Fibroblast of skin of left biceps (primary cell): ENCODE measurements around the gene PRKG1.

Source experiments
- DNase-seq, 2 experiments: peaks; one replicate each; pipeline ENCODE4 v3.0.0-alpha.2; 2013; ENCODE audit warnings: low read depth in 2 of 2

PRKG1 gene

DNA sequence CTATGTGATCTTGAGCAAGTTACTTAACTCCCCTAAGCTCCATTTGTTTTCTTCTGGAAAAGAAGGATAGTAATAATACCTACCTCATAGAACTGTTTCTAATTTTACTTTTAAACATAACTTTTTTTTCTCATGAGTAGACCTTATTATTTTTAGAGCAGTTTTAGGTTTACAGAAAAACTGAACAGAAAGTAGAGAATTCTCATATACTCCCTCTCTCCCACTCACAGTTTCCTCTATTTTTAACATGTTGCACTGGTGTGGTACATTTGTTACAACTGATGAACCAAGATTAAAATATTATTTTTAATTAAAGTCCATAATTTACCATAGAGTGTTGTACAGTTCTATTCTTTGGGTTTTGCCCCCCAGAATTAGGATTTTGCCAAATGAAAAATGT, 846.4 kb downstream of the PRKG1 start:
- DNase-seq: no peak

DNA sequence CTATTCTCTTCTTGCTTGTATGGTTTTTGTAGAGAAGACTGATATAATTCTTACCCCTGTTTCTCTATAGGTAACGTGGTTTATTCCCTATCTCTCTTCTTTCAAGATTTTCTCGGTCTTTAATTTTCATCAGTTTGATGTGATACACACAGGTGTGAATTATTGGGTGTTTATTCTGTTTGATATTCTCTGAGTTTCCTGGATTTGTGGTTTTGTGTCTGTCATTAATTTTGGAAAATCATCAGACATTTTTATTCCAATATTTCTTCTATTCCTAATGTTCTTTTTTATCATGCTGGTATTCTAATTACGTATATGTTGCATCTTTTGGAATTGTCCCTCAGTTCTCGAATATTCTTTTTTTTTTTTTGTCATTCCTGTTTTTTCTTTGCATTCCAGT, 850.1 kb downstream of the PRKG1 start:
- no peak for DNase-seq

DNA sequence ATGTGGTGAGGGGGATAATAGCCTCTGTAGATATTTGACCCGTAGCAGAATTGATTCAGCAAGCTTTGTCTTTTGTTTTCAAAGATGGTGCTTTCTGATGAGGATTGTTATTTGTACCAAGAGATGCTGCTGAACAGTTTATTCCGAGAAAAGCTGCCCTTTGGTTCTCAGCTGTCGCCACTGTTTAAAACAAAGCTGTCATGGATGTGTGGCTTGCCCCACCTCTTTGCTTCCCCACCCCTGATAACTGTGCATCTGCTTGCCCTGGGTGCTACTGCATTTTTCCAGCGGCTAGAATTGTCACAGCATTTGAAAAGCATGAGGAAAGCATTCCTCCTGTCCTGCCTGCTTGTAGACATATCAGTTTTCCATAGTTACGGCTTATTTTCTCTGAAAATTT, 852.0 kb downstream of the PRKG1 start:
- no peak for DNase-seq

DNA sequence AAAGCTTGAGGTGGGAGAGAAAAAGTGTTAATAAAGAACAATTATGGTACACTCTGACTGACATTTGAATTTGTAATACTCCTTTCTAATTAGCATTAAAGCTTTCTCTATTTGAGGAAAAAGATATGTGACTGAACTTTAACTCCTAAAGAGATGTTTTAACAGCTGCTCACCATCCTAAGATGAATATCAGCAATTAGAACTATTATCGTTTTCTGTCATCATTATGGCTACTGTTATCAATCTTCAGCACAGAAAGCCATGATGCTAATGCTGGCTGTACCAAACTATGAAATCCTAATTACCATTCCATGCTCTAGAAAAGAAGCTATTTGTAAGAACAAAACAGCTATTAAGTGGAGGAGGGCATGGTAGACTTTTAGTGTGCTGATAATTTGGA, 853.9 kb downstream of the PRKG1 start:
- DNase-seq: no peak

DNA sequence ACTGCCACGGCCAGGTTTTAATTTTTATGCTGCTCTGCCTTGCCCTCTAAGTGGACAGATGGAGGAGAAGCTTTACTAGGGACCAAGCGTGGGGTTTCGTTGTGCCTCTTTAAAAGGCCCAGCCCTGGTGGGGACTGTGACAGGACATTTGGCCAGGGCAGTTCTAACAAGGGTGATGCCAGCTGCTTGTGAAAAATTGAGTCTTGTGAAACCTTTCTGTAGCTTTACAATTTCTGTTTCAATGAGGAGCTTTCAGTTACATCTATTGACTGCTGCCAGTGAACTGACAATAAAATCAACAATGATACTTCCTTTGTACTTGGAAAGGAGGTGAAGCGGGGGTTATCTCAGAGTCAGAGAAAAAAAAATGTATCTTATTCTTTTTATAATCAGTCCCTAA, 858.2 kb downstream of the PRKG1 start:
- DNase-seq: no peak

DNA sequence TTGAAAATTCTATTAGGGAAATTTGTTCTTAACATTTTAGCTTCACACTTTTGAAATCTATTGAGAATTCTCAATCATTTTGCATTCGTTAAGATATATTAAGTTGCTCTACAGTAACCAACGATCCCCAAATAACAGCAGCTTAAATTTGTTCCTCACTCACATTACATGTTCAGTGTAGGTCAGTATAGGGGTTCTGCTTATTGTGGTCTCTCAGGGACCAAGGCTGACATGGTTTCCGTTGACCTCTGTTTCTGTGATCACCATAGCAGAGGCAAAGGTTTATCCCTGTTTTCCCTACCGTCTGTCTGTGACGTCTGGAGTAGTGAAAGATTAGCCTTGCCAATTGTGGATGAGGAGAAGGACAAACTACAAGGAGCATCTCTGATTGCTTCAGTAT, 860.1 kb downstream of the PRKG1 start:
- DNase-seq: no peak

DNA sequence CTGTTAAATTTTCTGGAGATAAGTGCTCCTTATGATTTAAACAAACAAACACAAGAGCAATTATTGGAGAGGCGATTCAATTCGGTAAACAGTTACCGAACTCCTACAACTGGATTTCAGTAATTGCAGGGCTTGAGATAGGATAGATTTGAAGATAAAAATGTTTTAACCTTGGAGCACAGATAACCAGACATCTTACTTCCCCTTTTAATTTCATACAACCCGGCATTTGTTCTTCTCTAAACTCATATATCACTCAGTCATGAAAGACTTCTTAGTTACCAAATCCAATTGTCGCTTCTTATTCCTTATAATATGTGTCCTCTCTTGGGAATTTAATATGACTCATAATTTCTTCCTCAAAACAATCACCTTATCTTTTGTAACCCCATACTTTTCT, 861.1 kb downstream of the PRKG1 start:
- no peak for DNase-seq

DNA sequence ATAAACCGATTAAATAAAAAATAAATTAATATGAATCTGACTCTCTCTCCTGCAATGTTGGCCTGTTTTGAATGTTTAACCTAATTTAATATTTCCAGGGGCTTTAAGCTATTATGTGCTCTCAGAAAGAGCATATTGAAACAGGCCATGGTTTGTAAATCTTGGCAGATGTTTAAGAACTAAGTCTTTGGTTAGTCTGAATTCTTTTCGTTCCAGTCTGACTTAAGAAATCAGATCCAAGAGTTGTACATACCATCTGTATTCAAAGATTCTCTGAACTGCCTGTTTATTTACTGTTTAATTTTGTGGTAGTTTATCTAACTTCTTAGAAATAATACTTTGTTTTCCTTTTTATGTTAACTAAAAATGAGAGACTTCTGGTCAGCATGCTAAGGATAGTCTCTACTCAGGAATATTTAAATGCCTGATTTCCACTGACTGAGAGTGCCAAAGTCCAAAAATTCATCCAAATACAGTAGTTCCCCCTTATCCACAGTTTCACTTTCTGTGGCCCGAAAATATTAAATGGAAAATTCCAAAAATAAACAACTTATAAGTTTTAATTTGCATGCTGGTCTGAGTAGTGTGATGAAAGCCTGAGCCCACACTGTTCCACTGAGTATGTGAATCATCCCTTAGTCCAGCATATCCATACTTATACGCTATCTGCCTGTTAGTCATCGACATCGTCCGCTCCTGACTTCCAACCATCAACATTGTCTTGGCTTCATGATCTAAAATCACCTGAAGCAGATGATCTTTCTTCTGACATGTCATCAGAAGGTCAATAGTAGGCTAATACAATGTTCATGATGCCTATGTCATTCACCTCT, 863.2 kb downstream of the PRKG1 start:
- DNase-seq: peak; percentile 58 to 65

DNA sequence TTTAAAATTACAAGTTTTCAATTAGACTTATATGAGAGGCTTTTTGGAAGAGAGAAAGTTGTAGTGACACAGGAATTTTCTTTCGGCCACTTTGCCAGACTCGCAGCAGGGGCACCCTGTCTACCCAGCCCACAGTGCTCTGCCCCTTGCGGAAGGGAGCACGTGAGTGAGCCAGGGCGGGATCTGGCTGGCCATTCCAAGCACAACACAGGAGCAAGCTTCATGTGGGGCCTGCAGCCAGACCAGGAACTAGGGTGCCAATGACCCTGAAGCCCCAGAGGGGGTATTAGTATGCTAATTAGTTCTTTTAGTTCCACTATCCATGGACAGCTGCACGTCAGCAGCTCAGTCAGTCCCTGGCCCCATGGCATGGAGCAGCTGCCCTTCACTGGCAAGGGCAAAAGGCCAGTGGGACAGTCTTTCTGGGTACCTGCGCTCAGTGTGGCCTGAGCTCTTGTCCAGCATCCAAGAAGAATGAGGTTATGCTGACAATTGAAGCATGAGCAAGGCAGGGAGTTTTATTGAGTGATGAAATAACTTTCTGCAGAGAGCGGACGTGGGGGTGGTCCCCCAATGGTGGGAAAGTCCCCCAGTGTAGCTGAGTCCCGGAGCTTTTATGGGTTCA, 876.2 kb downstream of the PRKG1 start:
- no peak for DNase-seq

DNA sequence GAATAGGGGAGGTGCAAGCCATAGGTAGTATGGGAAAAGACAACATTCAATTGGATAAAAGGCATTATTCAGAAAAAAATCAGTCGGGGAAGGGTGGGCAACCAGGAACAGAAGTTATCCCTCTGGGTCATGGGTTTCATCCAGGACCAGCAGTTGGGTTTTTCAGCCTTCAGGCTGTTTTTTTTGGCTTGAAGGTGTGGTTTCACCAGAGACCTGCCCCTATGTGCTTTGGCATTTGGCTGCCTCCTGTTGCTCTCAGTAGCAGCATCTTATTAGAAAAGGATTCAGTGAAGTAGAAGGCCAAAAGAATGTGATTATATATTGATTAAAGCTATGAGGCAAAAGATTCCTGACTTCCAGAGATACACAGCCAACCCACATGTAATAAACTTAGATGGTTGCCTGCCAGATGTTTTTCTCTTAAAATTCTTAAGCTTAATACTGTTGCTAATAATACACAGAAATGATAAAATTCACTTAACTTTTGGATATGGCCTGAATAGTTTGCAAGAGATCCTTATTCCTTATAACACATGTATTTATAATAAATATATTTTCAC, 876.8 kb downstream of the PRKG1 start:
- DNase-seq: no peak

DNA sequence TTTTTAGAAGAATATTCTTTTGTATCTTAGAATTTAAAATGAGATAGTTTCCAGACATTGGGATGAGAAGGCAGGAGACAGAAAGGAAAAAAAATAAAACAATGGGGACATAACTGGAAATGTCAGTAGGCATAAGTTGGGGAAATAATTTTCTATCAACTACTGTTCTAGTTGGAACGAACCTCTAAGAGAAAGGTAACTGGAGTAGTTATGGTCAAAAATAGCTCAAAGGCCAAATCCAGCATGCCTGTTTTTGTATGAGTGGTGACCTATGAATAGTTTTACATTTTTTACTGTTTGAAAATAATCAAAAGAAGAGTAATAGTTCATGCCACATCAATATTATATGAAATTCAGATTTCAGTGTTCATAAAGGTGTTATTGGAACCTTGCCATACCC, 877.3 kb downstream of the PRKG1 start:
- DNase-seq: no peak

DNA sequence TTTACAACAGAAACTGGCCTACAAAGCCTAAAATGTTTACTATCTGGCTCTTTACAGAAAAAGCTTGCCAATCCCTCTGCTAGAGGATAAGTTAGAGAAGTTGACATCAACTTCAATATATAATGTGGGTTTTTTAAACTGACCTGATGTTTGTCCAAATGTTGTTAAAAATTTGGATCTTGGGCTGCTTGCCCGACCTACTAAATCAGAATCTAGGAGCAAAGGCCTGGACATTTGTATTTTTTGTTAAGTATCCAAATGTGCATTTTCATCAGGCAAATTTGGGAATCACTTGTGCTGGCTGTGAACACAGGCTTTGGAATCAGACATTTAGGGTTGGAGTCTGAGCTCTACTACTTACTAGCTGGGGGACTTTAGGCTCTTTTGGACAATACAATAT, 877.8 kb downstream of the PRKG1 start:
- DNase-seq: no peak

DNA sequence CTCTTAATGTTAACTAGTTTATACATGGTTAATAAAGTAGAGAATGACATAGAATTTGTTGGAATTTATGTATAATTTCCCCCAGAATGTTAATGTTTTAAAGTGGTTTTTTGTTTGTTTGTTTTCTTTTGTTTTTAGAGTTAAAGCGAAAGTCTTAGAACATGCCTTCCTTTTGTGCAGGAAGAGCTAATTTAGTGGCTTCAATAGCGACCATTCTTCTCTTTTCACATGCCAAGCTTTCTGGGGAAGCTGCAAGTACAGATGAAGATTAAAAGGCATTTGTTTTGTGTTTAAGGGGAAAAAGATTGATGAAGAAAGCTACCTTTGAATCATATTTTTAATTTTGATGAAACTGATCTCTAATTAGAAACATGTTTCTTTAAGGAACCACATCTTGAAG, 881.4 kb downstream of the PRKG1 start:
- DNase-seq: no peak

DNA sequence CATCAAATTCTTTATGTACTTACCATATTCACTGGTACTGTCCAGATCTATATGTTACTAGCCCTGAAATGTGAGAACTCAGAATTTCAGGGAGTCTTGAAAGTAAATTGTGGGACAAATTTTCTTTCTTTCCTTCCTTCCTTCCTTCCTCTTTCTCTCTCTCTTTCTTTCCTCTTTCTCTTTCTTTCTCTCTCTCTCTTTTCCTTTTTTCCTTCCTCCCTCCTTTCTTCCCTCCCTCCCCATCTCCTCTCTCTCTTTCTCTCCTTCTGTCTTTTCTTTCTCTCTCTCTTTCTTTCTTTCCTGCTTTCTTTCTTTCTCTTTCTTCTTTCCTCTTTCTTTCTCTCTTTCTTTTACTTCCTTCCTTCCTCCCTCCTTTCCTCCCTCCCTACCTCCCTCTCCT, 882.5 kb downstream of the PRKG1 start:
- DNase-seq: no peak

DNA sequence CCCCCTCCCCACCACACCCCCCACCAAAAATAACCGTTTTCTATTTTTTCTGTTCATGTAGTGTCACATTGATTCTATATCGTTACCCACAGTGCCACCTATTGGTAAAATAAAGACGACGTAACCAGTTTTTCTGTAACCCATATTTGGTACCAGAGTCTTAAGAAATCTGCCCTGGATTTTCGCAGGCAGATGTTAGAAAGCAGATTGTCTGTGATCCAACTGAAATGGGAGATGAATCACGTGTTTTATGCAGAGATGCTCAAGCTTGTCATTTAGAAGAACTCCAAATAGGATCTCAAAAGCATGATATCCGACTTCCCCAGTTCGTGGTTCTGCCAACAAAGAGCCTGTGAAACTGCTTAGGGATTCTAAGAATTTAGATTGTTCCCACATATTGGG, 886.2 kb downstream of the PRKG1 start:
- DNase-seq: peak; percentile 61 to 62

DNA sequence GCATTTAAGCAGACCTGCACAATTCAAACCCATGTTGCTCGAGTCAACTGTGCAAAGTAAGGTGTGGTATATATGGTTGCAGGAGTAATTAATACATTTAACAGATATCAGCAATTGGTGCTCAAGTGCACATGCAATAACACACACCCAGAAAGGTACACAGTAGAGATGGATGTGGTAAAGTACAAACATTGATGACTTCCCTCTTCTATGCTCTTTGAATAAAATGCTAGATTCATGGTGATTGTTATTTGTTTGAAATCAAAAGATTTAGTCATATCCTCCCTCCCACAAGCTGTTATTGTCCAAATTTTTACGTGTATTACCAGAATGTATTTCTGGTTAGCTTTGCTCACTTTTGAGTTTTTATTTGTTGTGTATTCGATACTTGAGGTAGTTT, 887.1 kb downstream of the PRKG1 start:
- no peak for DNase-seq

DNA sequence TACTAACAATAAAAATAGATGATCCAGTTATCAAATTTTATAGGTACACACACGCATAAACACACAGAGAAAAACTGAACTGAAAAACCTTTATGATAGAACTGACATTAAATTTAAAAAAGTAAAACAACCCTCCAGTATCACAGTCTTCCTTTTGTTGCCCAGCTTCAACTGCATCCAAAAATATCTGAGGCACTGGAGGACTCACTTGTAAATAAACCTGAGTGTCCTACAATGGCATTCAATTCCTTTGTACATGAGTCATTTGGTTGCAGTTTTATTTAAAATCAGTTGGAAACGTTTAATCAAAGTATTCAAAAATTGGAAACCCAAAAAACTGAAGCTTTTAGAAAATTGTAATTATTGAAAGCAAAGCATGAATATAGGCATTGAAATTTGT, 890.3 kb downstream of the PRKG1 start:
- no peak for DNase-seq

DNA sequence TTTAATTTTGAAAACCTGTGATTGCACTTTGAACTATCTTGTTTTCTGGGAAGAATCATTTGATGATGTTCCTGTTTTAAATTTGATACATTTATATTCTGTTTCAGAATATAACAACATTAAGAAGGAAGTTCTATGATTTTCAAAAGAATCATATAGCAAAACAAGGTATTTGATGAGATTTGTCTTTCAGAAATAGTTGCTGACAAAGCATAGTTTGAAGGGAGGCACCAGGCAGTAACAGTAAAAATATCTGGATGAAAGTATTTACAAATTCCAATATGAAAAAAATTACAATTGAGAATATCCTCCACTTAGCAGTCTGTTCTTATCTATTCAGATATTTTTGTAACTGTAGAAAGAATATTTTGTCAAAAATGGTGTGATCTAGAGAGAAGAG, 891.2 kb downstream of the PRKG1 start:
- no peak for DNase-seq

DNA sequence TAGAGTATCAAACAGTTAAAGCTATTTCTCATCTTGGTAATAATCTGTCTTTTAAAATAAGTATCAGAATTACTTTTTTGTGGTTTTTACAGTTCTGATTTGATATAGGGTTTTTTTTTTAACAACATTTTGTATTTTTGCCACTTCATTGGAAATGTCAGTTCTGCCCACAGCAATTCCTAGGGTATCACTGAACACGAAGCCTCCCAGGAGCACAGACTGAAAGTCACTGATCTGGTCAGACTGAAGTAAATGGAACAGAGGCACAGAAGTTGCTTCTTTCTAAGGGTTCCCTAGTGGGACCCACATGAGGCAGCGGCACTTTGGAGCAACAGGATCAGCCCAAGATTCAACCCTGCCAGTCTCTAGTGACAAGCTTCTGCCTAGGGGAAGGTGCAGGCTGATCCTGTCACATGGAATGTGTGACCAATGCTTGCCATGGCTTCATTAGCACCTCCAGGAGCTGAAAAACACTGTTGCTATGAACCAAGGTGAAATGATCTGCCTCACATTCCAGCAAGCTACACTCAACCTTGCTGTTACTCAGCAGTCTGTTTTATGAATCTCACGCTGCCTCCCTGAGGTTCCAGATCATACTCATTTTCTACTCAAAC, 898.6 kb downstream of the PRKG1 start:
- no peak for DNase-seq

DNA sequence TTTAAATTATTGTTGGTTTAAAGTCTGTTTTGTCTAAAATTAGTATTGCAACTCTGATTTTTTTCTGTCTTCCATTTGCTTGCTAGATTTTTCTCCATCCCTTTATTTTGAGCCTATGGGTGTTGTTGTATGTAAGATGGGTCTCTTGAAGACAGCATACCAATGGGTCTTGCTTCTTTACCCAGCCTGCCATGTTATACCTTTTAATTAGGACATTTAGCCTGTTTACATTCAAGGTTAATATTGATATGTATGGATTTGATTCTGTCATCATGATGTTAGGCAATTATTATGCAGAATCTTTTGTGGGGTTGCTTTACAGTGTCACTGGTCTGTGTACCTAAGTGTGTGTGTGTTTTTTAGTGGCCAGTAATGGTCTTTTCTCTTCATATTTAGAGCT, 906.5 kb downstream of the PRKG1 start:
- DNase-seq: no peak

DNA sequence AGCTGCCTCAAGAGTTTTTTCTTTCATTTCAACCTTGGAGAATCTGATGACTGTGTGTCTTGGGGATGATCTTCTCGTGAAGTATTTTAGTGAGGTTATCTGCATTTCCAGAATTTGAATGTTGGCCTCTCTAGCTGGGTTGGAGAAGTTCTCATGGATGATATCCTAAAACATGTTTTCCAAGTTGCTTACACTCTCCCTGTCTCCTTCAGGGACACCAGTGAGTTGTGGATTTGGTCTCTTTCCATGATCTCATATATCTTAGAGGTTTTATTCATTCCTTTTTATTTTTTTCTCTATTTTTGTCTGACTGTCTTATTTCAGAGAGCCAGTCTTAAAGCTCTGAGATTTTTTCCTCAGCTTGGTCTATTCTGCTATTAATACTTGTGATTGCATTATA, 907.4 kb downstream of the PRKG1 start:
- DNase-seq: no peak

DNA sequence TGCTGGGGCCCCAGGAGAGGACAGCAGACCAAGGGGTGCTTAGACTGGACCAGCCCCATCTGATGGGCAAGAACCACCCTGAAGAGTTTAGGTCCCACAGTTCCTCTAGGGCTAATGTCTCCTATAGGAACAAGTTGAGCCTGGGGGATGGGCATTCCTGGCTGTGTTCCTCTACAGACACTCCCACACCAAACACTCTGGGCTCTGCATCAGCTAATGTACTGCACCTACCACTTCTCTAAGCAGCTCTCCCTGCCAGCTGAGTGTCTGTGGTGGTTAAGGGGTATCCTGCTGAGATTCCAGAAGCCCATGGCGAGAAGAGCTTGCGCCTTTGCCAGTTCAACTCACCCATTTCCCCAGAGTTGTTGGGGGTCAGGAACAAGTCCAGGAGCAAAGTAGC, 909.2 kb downstream of the PRKG1 start:
- no peak for DNase-seq

DNA sequence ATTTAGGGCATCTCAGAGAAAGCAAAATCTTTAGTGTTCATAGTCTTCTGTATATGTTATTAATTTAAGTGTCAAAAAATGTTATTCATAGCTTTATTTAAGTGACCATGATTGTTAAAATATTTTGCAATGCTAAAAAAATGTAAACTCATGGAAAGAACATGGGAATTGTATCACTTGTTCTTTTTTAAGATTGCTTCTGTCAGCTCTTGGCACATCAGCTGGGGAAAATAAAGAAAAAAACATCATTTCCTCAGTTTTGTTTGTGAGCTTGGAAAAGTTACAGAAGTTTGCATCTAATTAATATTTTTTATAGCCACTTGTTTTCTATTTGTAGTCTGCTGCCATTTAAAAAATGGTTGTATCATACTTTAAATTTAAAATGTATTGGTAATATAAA, 911.0 kb downstream of the PRKG1 start:
- no peak for DNase-seq
